PC-3 (cell line): ENCODE measurements around the gene PRR13.

ENCODE experiments used
- EZH2 ChIP-seq: fragments of 300-600 bp; sonication (generic); IDR thresholded peaks from one replicate; pipeline ENCODE4 v1.6.1; 2017; ENCODE audit warnings: antibody characterized with exemption, mild to moderate bottlenecking, low read length; ENCODE audit not compliant: unreplicated experiment
- EZH2phosphoT487 ChIP-seq: fragments of 300-600 bp; sonication (generic); IDR thresholded peaks from 2 replicates; pipeline ENCODE4 v1.6.1; 2018; ENCODE audit warnings: mild to moderate bottlenecking, antibody characterized with exemption, low read length, borderline replicate concordance
- TF ChIP-seq, protein P1 (sequence below): fragments of 300-600 bp; sonication (generic); conservative IDR thresholded peaks from 2 replicates; pipeline ENCODE4 v1.5.1; 2017; ENCODE audit warnings: antibody characterized with exemption, low read depth, mild to moderate bottlenecking, low read length

DNA sequence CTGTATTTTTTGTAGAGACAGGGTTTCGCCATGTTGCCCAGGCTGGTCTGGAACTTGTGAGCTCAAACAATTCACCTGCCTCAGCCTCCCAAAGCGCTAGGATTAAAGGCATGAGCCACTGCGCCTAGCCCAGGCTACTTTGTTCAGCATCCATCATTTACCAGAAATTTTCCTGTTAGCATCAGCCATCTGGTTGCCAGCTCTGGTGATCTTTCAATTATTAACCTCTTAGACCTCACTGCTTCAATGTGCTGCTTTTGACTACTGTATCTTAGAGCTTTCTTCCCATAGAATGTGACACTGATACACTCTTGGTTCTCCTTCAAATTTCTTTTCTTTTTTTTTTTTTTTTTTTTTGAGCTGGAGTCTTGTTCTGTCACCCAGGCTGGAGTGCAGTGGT is 23.3 kb upstream of the PRR13 start:
- TF ChIP-seq EZH2 = no peak
- TF ChIP-seq, protein P1, sequence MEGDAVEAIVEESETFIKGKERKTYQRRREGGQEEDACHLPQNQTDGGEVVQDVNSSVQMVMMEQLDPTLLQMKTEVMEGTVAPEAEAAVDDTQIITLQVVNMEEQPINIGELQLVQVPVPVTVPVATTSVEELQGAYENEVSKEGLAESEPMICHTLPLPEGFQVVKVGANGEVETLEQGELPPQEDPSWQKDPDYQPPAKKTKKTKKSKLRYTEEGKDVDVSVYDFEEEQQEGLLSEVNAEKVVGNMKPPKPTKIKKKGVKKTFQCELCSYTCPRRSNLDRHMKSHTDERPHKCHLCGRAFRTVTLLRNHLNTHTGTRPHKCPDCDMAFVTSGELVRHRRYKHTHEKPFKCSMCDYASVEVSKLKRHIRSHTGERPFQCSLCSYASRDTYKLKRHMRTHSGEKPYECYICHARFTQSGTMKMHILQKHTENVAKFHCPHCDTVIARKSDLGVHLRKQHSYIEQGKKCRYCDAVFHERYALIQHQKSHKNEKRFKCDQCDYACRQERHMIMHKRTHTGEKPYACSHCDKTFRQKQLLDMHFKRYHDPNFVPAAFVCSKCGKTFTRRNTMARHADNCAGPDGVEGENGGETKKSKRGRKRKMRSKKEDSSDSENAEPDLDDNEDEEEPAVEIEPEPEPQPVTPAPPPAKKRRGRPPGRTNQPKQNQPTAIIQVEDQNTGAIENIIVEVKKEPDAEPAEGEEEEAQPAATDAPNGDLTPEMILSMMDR = no peak
- TF ChIP-seq EZH2phosphoT487 = no peak
